Mesodermal cell (in vitro differentiated cells): Measurements from ENCODE around the gene DLGAP1.

ENCODE experiments used
- H3K27ac ChIP-seq: 2 replicates; pipeline ENCODE4 v1.7.0; 2013; ENCODE audit warnings: mild to moderate bottlenecking, low read depth, low read length, moderate library complexity; ENCODE audit not compliant: severe bottlenecking
- H3K36me3 ChIP-seq: 2 replicates; pipeline ENCODE4 v1.7.1; 2013; ENCODE audit warnings: mild to moderate bottlenecking, low read length, moderate library complexity; ENCODE audit not compliant: control insufficient read depth, insufficient read depth
- H3K4me1 ChIP-seq: one replicate; pipeline ENCODE4 v1.7.1; 2013; ENCODE audit warnings: mild to moderate bottlenecking, low read length; ENCODE audit not compliant: insufficient read depth, control insufficient read depth, poor library complexity, severe bottlenecking
- H3K4me3 ChIP-seq: 2 replicates; pipeline ENCODE4 v1.7.0; 2013; ENCODE audit warnings: low read length, control low read depth, mild to moderate bottlenecking; ENCODE audit not compliant: insufficient read depth, poor library complexity, severe bottlenecking; ENCODE audit errors: extremely low read depth
- H3K9me3 ChIP-seq: 2 replicates; pipeline ENCODE4 v1.7.1; 2013; ENCODE audit warnings: mild to moderate bottlenecking, low read length, moderate library complexity; ENCODE audit not compliant: control insufficient read depth
- WGBS, 2 experiments: methylation state at CpG; one replicate each; pipeline ENCODE4 v1.1.5; 2013; ENCODE audit warnings: missing lambda C conversion rate in 2 of 2; ENCODE audit not compliant: insufficient coverage in 2 of 2; 5-methylcytosine and 5-hydroxymethylcytosine counted together

Gene DLGAP1

GRCh38 chr18:4245456-4245855, 209.7 kb downstream of the DLGAP1 start:
- 71 to 83% methylated on average over 1 of the region's 3 CpGs for WGBS, 2 experiments

GRCh38 chr18:4242431-4243161, 212.5 kb downstream of the DLGAP1 start:
- H3K4me1 ChIP-seq = no peaks in the 10 kb centered on the region
- WGBS, 2 experiments = 77 to 88% methylated on average over 4 of the region's 5 CpGs
- H3K27ac ChIP-seq = no peak overlapping the region
- H3K9me3 ChIP-seq = no peaks in the 10 kb centered on the region
- no peak overlapping the region for H3K4me3 ChIP-seq
- no peaks in the 10 kb centered on the region for H3K36me3 ChIP-seq

More at GRCh38 chr18:4245456-4245855, 209.7 kb downstream of the DLGAP1 start:
- Histone ChIP-seq H3K4me1 (no peaks in the 10 kb centered on the region), H3K9me3 (no peaks in the 10 kb centered on the region), H3K4me3 (no peak overlapping the region), H3K36me3 (no peaks in the 10 kb centered on the region), H3K27ac (no peak overlapping the region)

GRCh38 chr18:4241090-4241617, 214.0 kb downstream of the DLGAP1 start:
- H3K27ac ChIP-seq = no peak overlapping the region
- 66 to 71% methylated on average over 4 of the region's 6 CpGs for WGBS, 2 experiments
- no peaks in the 10 kb centered on the region for H3K36me3 ChIP-seq

GRCh38 chr18:4238966-4239365, 216.1 kb downstream of the DLGAP1 start:
- 100% methylated on average over 1 of the region's 1 CpG; no CpG with 5 or more reads in 1 of the 2 experiments for WGBS, 2 experiments
- H3K9me3 ChIP-seq = no peaks in the 10 kb centered on the region
- no peaks in the 10 kb centered on the region for H3K4me1 ChIP-seq
- no peak overlapping the region for H3K27ac ChIP-seq
- no peaks in the 10 kb centered on the region for H3K36me3 ChIP-seq
- H3K4me3 ChIP-seq = no peak overlapping the region

More at GRCh38 chr18:4241090-4241617, 214.0 kb downstream of the DLGAP1 start:
- no peaks in the 10 kb centered on the region for H3K9me3 ChIP-seq
- no peaks in the 10 kb centered on the region for H3K4me1 ChIP-seq
- no peak overlapping the region for H3K4me3 ChIP-seq

GRCh38 chr18:4237664-4238041, 217.5 kb downstream of the DLGAP1 start:
- WGBS, 2 experiments = no CpG with 5 or more reads among the region's 2 CpGs
- H3K4me3 ChIP-seq = no peak overlapping the region
- H3K4me1 ChIP-seq = no peaks in the 10 kb centered on the region
- H3K9me3 ChIP-seq = no peaks in the 10 kb centered on the region
- H3K36me3 ChIP-seq = no peaks in the 10 kb centered on the region
- H3K27ac ChIP-seq = no peak overlapping the region

- Histone ChIP-seq H3K4me3 (no peak overlapping the region), H3K27ac (no peak overlapping the region), H3K9me3 (no peaks in the 10 kb centered on the region), H3K36me3 (no peaks in the 10 kb centered on the region), H3K4me1 (no peaks in the 10 kb centered on the region)
- 28 to 62% methylated on average over 3 to 8 of the region's 11 CpGs for WGBS, 2 experiments
These were observed 218.0 kb downstream of the DLGAP1 start for GRCh38 chr18:4236940-4237663.

GRCh38 chr18:4233468-4233867, 221.6 kb downstream of the DLGAP1 start:
- WGBS, 2 experiments = no CpG with 5 or more reads among the region's 3 CpGs
- Histone ChIP-seq H3K4me3 (no peak overlapping the region), H3K9me3 (no peaks in the 10 kb centered on the region), H3K36me3 (no peaks in the 10 kb centered on the region), H3K27ac (no peak overlapping the region), H3K4me1 (no peaks in the 10 kb centered on the region)

- WGBS, 2 experiments = 0 to 25% methylated on average over 1 to 2 of the region's 2 CpGs
- Histone ChIP-seq H3K9me3 (no peaks in the 10 kb centered on the region), H3K36me3 (no peaks in the 10 kb centered on the region), H3K27ac (no peak overlapping the region), H3K4me3 (no peak overlapping the region), H3K4me1 (no peaks in the 10 kb centered on the region)
These were observed 222.5 kb downstream of the DLGAP1 start for GRCh38 chr18:4232656-4233055.

GRCh38 chr18:4231260-4231659, 223.8 kb downstream of the DLGAP1 start:
- no peak overlapping the region for H3K27ac ChIP-seq
- no peaks in the 10 kb centered on the region for H3K4me1 ChIP-seq
- H3K9me3 ChIP-seq = no peaks in the 10 kb centered on the region
- H3K4me3 ChIP-seq = no peak overlapping the region
- no peaks in the 10 kb centered on the region for H3K36me3 ChIP-seq

- no CpG with 5 or more reads among the region's 3 CpGs for WGBS, 2 experiments
- Histone ChIP-seq H3K36me3 (no peaks in the 10 kb centered on the region), H3K4me3 (no peak overlapping the region), H3K9me3 (no peaks in the 10 kb centered on the region), H3K4me1 (no peaks in the 10 kb centered on the region), H3K27ac (no peak overlapping the region)
These were observed 224.5 kb downstream of the DLGAP1 start for GRCh38 chr18:4230450-4231168.
